ENCODE measurements around the gene PNRC2. TPM values are rescaled to one million over a fixed set of nuclear protein-coding genes. Genes with fewer than 3 reads are reported as not detected.
A peak's percentile ranks its signal among the peaks of the same experiment; 100 is the strongest.

The PNRC2 gene
- total and polyA plus RNA-seq, 2 of the 13 experiments (the other 11 are each of a cell fraction or from before 2014, with no cell fraction given), result 74.9 to 97.5 TPM

GRCh38 chr1:23979881-23980727, 20.5 kb downstream of the PNRC2 start, which contains the start of gene SRSF10 (continued):
- TF ChIP-seq ZBTB40 (IDR thresholded peaks at IDR 0.05) (no peak), ZBTB40 (CRISPR knock-in tag; IDR thresholded peaks at IDR 0.05) (peak; percentile 85), ZNF12 (CRISPR knock-in tag; IDR thresholded peaks at IDR 0.05) (no peak; the same call in none of the 2 replicates), ZMYM2 (CRISPR knock-in tag; IDR thresholded peaks at IDR 0.05) (no peak), ZNF563 (CRISPR knock-in tag; IDR thresholded peaks at IDR 0.05) (peak; percentile 95), ZNF687 (CRISPR knock-in tag; IDR thresholded peaks at IDR 0.05) (peak; percentile 99)
